Epithelial cell of proximal tubule (primary cell): ENCODE measurements around the gene SH3D19. TPM values are rescaled to one million over a fixed set of nuclear protein-coding genes. Genes with fewer than 3 reads are reported as not detected.

Experiments
- DNase-seq: peaks from one replicate; pipeline ENCODE4 v3.0.0-alpha.2; 2011; ENCODE audit warnings: low read depth
- H3K4me3 ChIP-seq: 2 replicates; pipeline ENCODE4 v1.5.1; 2011; ENCODE audit warnings: low read depth, mild to moderate bottlenecking, low read length
- total RNA-seq: library from RNA; depleted of rRNA; stranded (reverse); fragments of >200 nt; gene quantifications from 2 replicates; pipeline ENCODE4 v1.2.3, GENCODE V29; 2015
- TF ChIP-seq, protein P1 (sequence below): conservative IDR thresholded peaks from 2 replicates; pipeline ENCODE4 v1.5.1; 2012; ENCODE audit warnings: low read depth, mild to moderate bottlenecking, low read length

Gene SH3D19
- total RNA-seq, 1 donor from 2014 or later = 14.8 TPM

DNA sequence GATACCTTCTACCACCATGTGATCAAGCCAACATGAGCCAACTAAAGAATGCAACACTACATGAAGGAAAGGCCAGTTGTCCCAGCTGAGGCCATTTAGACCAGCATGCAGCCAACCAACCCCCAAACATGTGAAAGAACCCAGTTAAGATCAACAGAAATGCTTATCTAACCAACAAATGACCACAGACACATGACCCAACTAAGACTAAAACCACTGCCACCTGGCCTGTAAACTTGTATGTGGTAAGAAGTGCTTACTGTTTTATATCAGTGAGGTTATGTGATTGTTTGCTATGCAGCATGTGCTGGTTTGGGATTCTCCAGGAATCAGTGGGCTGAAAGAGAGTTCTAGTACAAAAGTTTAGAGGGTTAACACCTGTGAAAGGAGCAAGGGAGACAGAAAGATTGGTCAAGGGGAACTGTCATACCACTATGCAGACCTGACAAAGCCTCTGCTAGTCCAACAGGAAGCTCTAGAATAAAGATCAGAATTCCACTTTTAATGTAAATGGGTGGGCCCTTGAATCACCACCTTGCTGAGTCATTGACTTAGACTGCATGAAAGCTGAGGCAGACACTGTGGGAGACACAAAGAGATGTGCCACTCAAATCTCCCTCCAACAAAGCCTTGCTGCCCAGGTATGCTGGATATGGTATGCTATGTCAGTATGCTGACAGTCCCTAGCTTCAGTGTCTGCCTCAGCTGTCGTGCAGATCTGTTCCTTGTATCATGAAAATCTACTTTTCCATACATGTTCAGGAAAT lies 6.1 kb upstream of the SH3D19 start:
- no peak for DNase-seq
- no peak overlapping the region for H3K4me3 ChIP-seq
- TF ChIP-seq, protein P1, sequence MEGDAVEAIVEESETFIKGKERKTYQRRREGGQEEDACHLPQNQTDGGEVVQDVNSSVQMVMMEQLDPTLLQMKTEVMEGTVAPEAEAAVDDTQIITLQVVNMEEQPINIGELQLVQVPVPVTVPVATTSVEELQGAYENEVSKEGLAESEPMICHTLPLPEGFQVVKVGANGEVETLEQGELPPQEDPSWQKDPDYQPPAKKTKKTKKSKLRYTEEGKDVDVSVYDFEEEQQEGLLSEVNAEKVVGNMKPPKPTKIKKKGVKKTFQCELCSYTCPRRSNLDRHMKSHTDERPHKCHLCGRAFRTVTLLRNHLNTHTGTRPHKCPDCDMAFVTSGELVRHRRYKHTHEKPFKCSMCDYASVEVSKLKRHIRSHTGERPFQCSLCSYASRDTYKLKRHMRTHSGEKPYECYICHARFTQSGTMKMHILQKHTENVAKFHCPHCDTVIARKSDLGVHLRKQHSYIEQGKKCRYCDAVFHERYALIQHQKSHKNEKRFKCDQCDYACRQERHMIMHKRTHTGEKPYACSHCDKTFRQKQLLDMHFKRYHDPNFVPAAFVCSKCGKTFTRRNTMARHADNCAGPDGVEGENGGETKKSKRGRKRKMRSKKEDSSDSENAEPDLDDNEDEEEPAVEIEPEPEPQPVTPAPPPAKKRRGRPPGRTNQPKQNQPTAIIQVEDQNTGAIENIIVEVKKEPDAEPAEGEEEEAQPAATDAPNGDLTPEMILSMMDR = no peak

GRCh38 chr4:151329217-151330007 lies 4.0 kb upstream of the SH3D19 start:
- TF ChIP-seq, protein P1 = no peak
- no peak for DNase-seq

GRCh38 chr4:151325949-151326246 lies 493 bp upstream of the SH3D19 start:
- DNase-seq = no peak
- TF ChIP-seq, protein P1 = no peak
- H3K4me3 ChIP-seq = peak overlapping the region; percentile 73

More at GRCh38 chr4:151329217-151330007, 4.0 kb upstream of the SH3D19 start:
- H3K4me3 ChIP-seq = no peak overlapping the region

- no peak for DNase-seq
- H3K4me3 ChIP-seq = peak overlapping the region; percentile 73
- TF ChIP-seq, protein P1 = no peak
Observed at GRCh38 chr4:151324752-151325110, 674 bp downstream of the SH3D19 start.

GRCh38 chr4:151324124-151324751 lies 1.2 kb downstream of the SH3D19 start:
- peak overlapping the region; percentile 73 for H3K4me3 ChIP-seq
- TF ChIP-seq, protein P1 = no peak
- DNase-seq = no peak

DNA sequence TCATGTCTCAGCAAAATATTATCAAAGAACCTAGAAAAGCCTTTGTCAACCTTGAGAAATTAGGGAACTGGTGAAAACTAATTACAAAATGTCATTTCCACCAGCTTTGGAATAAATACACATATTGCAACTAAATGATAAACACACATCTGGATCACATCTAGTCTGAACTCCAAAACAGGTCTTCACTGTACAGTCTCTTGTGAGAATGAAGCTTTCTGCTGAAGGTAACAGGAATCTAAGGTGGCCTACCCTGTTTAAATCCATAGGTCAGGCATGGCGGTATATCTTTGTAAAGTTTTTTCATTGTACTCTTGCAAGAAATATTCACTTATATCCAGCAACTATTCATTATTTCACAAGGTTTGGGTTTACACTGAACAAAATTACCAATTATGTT lies 1.7 kb downstream of the SH3D19 start:
- H3K4me3 ChIP-seq = no peak overlapping the region
- TF ChIP-seq, protein P1 = no peak
- no peak for DNase-seq
